B cell (primary cell): ENCODE data around the gene HOXD4. TPM values are rescaled to one million over a fixed set of nuclear protein-coding genes. Genes with fewer than 3 reads are reported as not detected.
A peak's percentile ranks its signal among the peaks of the same experiment; 100 is the strongest.

Experiments
- ATAC-seq: fragments of 200-7000 bp; cut with Tn5 transposase; one replicate; pipeline ENCODE4 v1.10.0; 2021; ENCODE audit warnings: low read depth, mild to moderate bottlenecking, moderate number of reproducible peaks, moderate library complexity
- CTCF ChIA-PET: fragments of 350-600 bp; sonication (Branson Sonifier 250); formaldehyde crosslinking; loops from one replicate; lab custom pipeline; 2021; ENCODE audit warnings: antibody characterized with exemption, inconsistent platforms; lab: Charles Lee
- POLR2A ChIA-PET: fragments of 350-600 bp; sonication (Branson Sonifier 250); formaldehyde crosslinking; loops from one replicate; lab custom pipeline; 2021; ENCODE audit warnings: antibody characterized with exemption; lab: Charles Lee
- DNase-seq: peaks from one replicate; pipeline ENCODE4 v3.0.0; 2013
- H2AFZ ChIP-seq: 2 replicates; pipeline ENCODE4 v1.6.1; 2012; ENCODE audit warnings: mild to moderate bottlenecking, low read depth, low read length; ENCODE audit not compliant: insufficient read depth, poor library complexity, severe bottlenecking
- H3K27ac ChIP-seq, 2 donors: 1 replicate in 1 of 2; 2 replicates in 1 of 2; pipeline ENCODE4 v1.5.1; 2012 to 2013; ENCODE audit warnings: low read length in 2 of 2, mild to moderate bottlenecking in 2 of 2, moderate library complexity in 1 of 2
- H3K27me3 ChIP-seq, 4 experiments: fragments of 200-600 bp in 1 of 4; sonication (generic) in 1 of 4; replicated peaks in 1 of 4; 1 replicate in 2 of 4; 2 replicates in 2 of 4; pipeline versions ENCODE4 v1.6.1 to v1.7.0; 2013 to 2016; ENCODE audit warnings: low read length in 3 of 4, mild to moderate bottlenecking in 2 of 4, mixed read lengths in 1 of 4, moderate library complexity in 1 of 4; ENCODE audit not compliant: insufficient read depth in 4 of 4, control insufficient read depth in 3 of 4; ENCODE audit errors: control extremely low read depth in 1 of 4
- H3K36me3 ChIP-seq, 2 experiments: replicated peaks in 1 of 2; 1 replicate in 1 of 2; 2 replicates in 1 of 2; pipeline versions ENCODE4 v1.6.1 to v1.7.1; 2013; ENCODE audit warnings: low read length in 1 of 2; ENCODE audit not compliant: insufficient read depth in 2 of 2, control insufficient read depth in 1 of 2; ENCODE audit errors: control extremely low read depth in 1 of 2, extremely low read depth in 1 of 2
- H3K4me1 ChIP-seq, 2 donors: fragments of 200-600 bp in 1 of 2; sonication (generic) in 1 of 2; 1 replicate in 1 of 2; 2 replicates in 1 of 2; pipeline versions ENCODE4 v1.5.1 to v1.6.1; 2013 to 2017; ENCODE audit warnings: low read length in 2 of 2; ENCODE audit not compliant: control insufficient read depth in 2 of 2, insufficient read depth in 2 of 2
- H3K4me2 ChIP-seq: replicated peaks from 2 replicates; pipeline ENCODE3; 2012; ENCODE audit warnings: mild to moderate bottlenecking, low read depth, low read length; ENCODE audit not compliant: poor library complexity, severe bottlenecking
- H3K4me3 ChIP-seq, 5 experiments: fragments of 200-600 bp in 1 of 5; sonication (generic) in 1 of 5; 1 replicate in 3 of 5; 2 replicates in 2 of 5; pipeline versions ENCODE4 v1.5.1 to v1.7.0; 2011 to 2016; ENCODE audit warnings: low read length in 4 of 5, mild to moderate bottlenecking in 4 of 5, low read depth in 2 of 5, control low read depth in 1 of 5, moderate library complexity in 1 of 5; ENCODE audit not compliant: insufficient read depth in 1 of 5; ENCODE audit errors: control extremely low read depth in 1 of 5, extremely low read depth in 1 of 5
- H3K79me2 ChIP-seq: fragments of 200-600 bp; sonication (generic); one replicate; pipeline ENCODE4 v1.6.0; 2016; ENCODE audit warnings: low read length; ENCODE audit not compliant: control insufficient read depth, insufficient read depth
- H3K9ac ChIP-seq: fragments of 200-600 bp; sonication (generic); 2 replicates; pipeline ENCODE4 v1.6.1; 2017; ENCODE audit warnings: mild to moderate bottlenecking, low read length, moderate library complexity
- H3K9me3 ChIP-seq, 3 donors: one replicate each; pipeline versions ENCODE4 v1.6.1 to v1.7.1; 2013; ENCODE audit warnings: low read length in 2 of 3; ENCODE audit not compliant: control insufficient read depth in 2 of 3, insufficient read depth in 1 of 3; ENCODE audit errors: control extremely low read depth in 1 of 3
- H4K20me1 ChIP-seq: 2 replicates; pipeline ENCODE4 v1.6.0; 2012; ENCODE audit warnings: mild to moderate bottlenecking, low read length; ENCODE audit not compliant: insufficient read depth, control insufficient read depth, poor library complexity, severe bottlenecking
- H3K27ac Mint-ChIP-seq: one replicate; pipeline ENCODE4 v1.8.0; 2021; ENCODE audit warnings: mixed read lengths
- H3K27me3 Mint-ChIP-seq: one replicate; pipeline ENCODE4 v1.8.0; 2021; ENCODE audit warnings: mixed read lengths
- H3K4me1 Mint-ChIP-seq: one replicate; pipeline ENCODE4 v1.8.0; 2021; ENCODE audit warnings: mixed read lengths
- H3K4me3 Mint-ChIP-seq: one replicate; pipeline ENCODE4 v1.8.0; 2021; ENCODE audit warnings: mixed read lengths
- H3K9me3 Mint-ChIP-seq: one replicate; pipeline ENCODE4 v1.8.0; 2022; ENCODE audit warnings: mixed read lengths; ENCODE audit not compliant: insufficient read depth
- CTCF ChIP-seq: fragments of 200-600 bp; IDR thresholded peaks from one replicate; pipeline ENCODE4 v1.8.0; 2022; ENCODE audit warnings: antibody characterized with exemption, mild to moderate bottlenecking
- EZH2 ChIP-seq: IDR thresholded peaks from 2 replicates; pipeline ENCODE4 v1.6.1; 2012; ENCODE audit warnings: borderline replicate concordance, low read depth, mild to moderate bottlenecking, moderate library complexity, low read length; ENCODE audit not compliant: insufficient read depth, poor library complexity, severe bottlenecking
- WGBS: methylation state at CpG from one replicate; pipeline ENCODE4 v1.1.5; 2013; ENCODE audit warnings: missing lambda C conversion rate; ENCODE audit not compliant: insufficient coverage; 5-methylcytosine and 5-hydroxymethylcytosine counted together
- intact Hi-C: fragments of 100-400 bp; cut with micrococcal nuclease; formaldehyde crosslinking; loops from one replicate; pipeline ENCODE4 v1.10.0; 2022
- polyA plus RNA-seq: library from polyadenylated mRNA; depleted of rRNA; stranded (reverse); fragments of >200 nt; gene quantifications from 2 replicates; pipeline ENCODE4 v1.2.3, GENCODE V29; 2012
- total RNA-seq, 2 donors: library from RNA; stranded (reverse); fragments of 120-200 nt in 1 of 2; gene quantifications; 1 replicate in 1 of 2; 2 replicates in 1 of 2; pipeline versions ENCODE4 v1.2.3 to v1.2.4, GENCODE V29; 2013 to 2022

Gene HOXD4
- total and polyA plus RNA-seq, 2 donors (not counting 1 experiment from before 2014, with no cell fraction given) = not detected

- Histone ChIP-seq H2AFZ (peak within 1 kb of the TSS; percentile 50), H3K4me3 (peak within 1 kb of the TSS; percentile 17 to 51 (median 39)), H3K9me3 (no peaks in the 10 kb centered on the region), H3K36me3 (no peaks in the 10 kb centered on the region), H3K27me3 (peaks cover 0 to 51% (median 47%) of the 10 kb centered on the region in 4 experiments), H3K79me2 (no peaks in the 10 kb centered on the region), H3K4me2 (peak within 1 kb of the TSS; percentile 88), H3K4me1 (peaks cover 20 to 28% of the 10 kb centered on the region in 2 donors), H3K27ac (no peak within 1 kb of the TSS), H4K20me1 (no peaks in the 10 kb centered on the region), H3K9ac (peak within 1 kb of the TSS; percentile 48)
- TF ChIP-seq EZH2 = no peak
- TF ChIP-seq CTCF = no peak
- H3K9me3 Mint-ChIP-seq = no peaks in the 10 kb centered on the region
- peaks cover 67% of the 10 kb centered on the region for H3K27me3 Mint-ChIP-seq
- peak within 1 kb of the TSS; percentile 90 for H3K4me3 Mint-ChIP-seq
- 4% methylated on average over 61 of the region's 68 CpGs for WGBS
- peaks cover 24% of the 10 kb centered on the region for H3K4me1 Mint-ChIP-seq
- POLR2A ChIA-PET = no interaction called here
- CTCF ChIA-PET = interaction anchor here (1.3 kb wide), 1 partner anchor 57 kb away, joined by 3 read pairs; no protein-coding TSS in a partner anchor
- intact Hi-C loops = no loop called here
- H3K27ac Mint-ChIP-seq = peak within 1 kb of the TSS; percentile 16
- DNase-seq (peak; percentile 27), ATAC-seq (no peak)
These were observed 36.8 kb downstream of the HOXD4 start, which contains the start of gene HOXD1 for GRCh38 chr2:176187899-176188773. HOXD1 (plus strand) TSS chr2:176188668; CDS start chr2:176188802, 134 bp downstream.
